Osteoblast (primary cell): ENCODE measurements around the gene PIP4K2A. TPM values are rescaled to one million over a fixed set of nuclear protein-coding genes. Genes with fewer than 3 reads are reported as not detected.

Experiments used
- DNase-seq: peaks from one replicate; pipeline ENCODE4 v3.0.0; 2011; ENCODE audit warnings: low spot score, mixed read lengths; ENCODE audit not compliant: insufficient read length; ENCODE audit errors: missing footprints
- H2AFZ ChIP-seq: 2 replicates; pipeline ENCODE4 v1.6.0; 2011; ENCODE audit warnings: mild to moderate bottlenecking, low read length
- H3K27ac ChIP-seq: 2 replicates; pipeline ENCODE4 v1.5.1; 2011; ENCODE audit warnings: mild to moderate bottlenecking, low read depth, low read length, moderate library complexity
- H3K27me3 ChIP-seq: 2 replicates; pipeline ENCODE4 v1.6.0; 2012; ENCODE audit warnings: mild to moderate bottlenecking, control low read depth, inconsistent platforms, low read length, moderate library complexity; ENCODE audit not compliant: insufficient read depth
- H3K36me3 ChIP-seq: 2 replicates; pipeline ENCODE4 v1.5.1; 2011; ENCODE audit warnings: mild to moderate bottlenecking, low read length, control low read depth, moderate library complexity; ENCODE audit not compliant: insufficient read depth
- H3K4me1 ChIP-seq: 2 replicates; pipeline ENCODE4 v1.5.1; 2011; ENCODE audit warnings: mild to moderate bottlenecking, low read length, control low read depth, moderate library complexity; ENCODE audit not compliant: insufficient read depth
- H3K4me2 ChIP-seq: 2 replicates; pipeline ENCODE4 v1.6.0; 2011; ENCODE audit warnings: mild to moderate bottlenecking, low read length; ENCODE audit not compliant: insufficient read depth
- H3K4me3 ChIP-seq: fragments of 200-600 bp; sonication (generic); 3 replicates; pipeline ENCODE4 v1.5.1; 2012; ENCODE audit warnings: mild to moderate bottlenecking, low read length, inconsistent platforms; ENCODE audit not compliant: insufficient read depth
- H3K79me2 ChIP-seq: 2 replicates; pipeline ENCODE4 v1.6.0; 2012; ENCODE audit warnings: mild to moderate bottlenecking, low read length, control low read depth, inconsistent platforms; ENCODE audit not compliant: insufficient read depth
- H3K9me3 ChIP-seq: 2 replicates; pipeline ENCODE4 v1.5.1; 2011; ENCODE audit warnings: low read depth, low read length, control low read depth
- H4K20me1 ChIP-seq: 2 replicates; pipeline ENCODE4 v1.6.0; 2012; ENCODE audit warnings: mild to moderate bottlenecking, low read length, control low read depth; ENCODE audit not compliant: insufficient read depth
- CTCF ChIP-seq: IDR thresholded peaks from 2 replicates; pipeline ENCODE4 v1.5.1; 2011; ENCODE audit warnings: mild to moderate bottlenecking, low read depth, low read length, moderate library complexity; ENCODE audit errors: extremely low read depth
- total RNA-seq: library from RNA; depleted of rRNA; stranded (reverse); fragments of >200 nt; gene quantifications from 2 replicates; pipeline ENCODE4 v1.2.3, GENCODE V29; 2012

Gene PIP4K2A
- total RNA-seq, 1 donor, result 68.8 TPM

- H3K4me1 ChIP-seq, result no peaks in the 10 kb centered on the region
- no peaks in the 10 kb centered on the region for H4K20me1 ChIP-seq
- no peak overlapping the region for H3K4me2 ChIP-seq
- H3K4me3 ChIP-seq, result no peak overlapping the region
- H3K27ac ChIP-seq, result no peak overlapping the region
- H3K79me2 ChIP-seq, result peaks cover 43% of the 10 kb centered on the region
- H3K27me3 ChIP-seq, result no peaks in the 10 kb centered on the region
- DNase-seq, result no peak
- no peak overlapping the region for H2AFZ ChIP-seq
- no peaks in the 10 kb centered on the region for H3K36me3 ChIP-seq
- no peaks in the 10 kb centered on the region for H3K9me3 ChIP-seq
- no peak for TF ChIP-seq CTCF
Measured at GRCh38 chr10:22640359-22640758, 74.0 kb downstream of the PIP4K2A start.

DNA sequence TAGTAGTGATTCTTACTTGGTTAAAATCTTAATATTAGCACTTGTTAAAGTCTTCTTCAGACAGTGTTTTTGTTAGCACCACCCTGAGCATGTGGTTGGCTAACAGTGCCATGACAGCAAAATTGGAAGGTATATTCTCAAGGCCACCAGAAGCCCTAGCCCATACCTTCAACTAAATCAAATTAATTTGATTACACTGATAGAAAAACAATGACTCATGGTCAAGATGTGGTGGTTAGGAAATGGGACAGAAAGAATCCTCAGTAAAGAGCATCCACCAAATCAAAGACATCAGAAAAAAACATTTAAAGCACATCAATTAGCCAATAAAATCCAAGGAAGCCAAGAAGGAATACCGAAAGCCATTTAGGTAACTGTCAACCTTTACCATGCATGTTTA lies 75.5 kb downstream of the PIP4K2A start:
- Histone ChIP-seq H3K4me3 (no peak overlapping the region), H2AFZ (no peak overlapping the region), H3K36me3 (no peaks in the 10 kb centered on the region), H3K27me3 (no peaks in the 10 kb centered on the region), H3K9me3 (no peaks in the 10 kb centered on the region), H3K79me2 (peaks cover 41% of the 10 kb centered on the region), H3K4me1 (no peaks in the 10 kb centered on the region), H3K27ac (no peak overlapping the region), H4K20me1 (no peaks in the 10 kb centered on the region), H3K4me2 (no peak overlapping the region)
- TF ChIP-seq CTCF, result no peak
- no peak for DNase-seq

GRCh38 chr10:22637491-22637890 lies 76.9 kb downstream of the PIP4K2A start:
- Histone ChIP-seq H3K79me2 (peaks cover 39% of the 10 kb centered on the region), H2AFZ (no peak overlapping the region), H4K20me1 (no peaks in the 10 kb centered on the region), H3K4me3 (no peak overlapping the region), H3K4me1 (no peaks in the 10 kb centered on the region), H3K27ac (no peak overlapping the region), H3K4me2 (no peak overlapping the region), H3K27me3 (no peaks in the 10 kb centered on the region), H3K36me3 (no peaks in the 10 kb centered on the region), H3K9me3 (no peaks in the 10 kb centered on the region)
- DNase-seq, result no peak
- no peak for TF ChIP-seq CTCF

DNA sequence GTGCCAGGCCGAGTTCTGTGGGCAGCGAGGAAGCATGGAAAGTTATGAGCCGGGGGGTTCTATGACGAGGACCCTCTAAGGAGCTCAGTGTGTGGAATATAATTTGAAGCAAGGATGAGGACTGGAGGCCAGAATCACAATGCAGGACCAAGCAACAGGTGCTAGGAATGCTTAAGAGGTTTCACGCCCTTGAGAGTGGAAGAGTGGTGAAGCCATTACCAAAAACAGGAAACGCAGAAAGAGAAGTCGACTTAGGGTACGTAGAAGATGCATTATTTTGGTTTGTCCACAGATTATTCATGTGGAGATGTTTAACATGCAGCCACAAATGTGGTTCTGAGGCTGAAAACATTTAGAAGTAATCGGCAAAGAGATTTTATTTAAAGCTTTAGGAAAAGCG lies 78.7 kb downstream of the PIP4K2A start:
- Histone ChIP-seq H2AFZ (no peak overlapping the region), H3K4me1 (no peaks in the 10 kb centered on the region), H3K27ac (no peak overlapping the region), H3K79me2 (peaks cover 45% of the 10 kb centered on the region), H3K9me3 (no peaks in the 10 kb centered on the region), H3K4me3 (no peak overlapping the region), H3K4me2 (no peak overlapping the region), H4K20me1 (peaks cover 3% of the 10 kb centered on the region), H3K36me3 (no peaks in the 10 kb centered on the region), H3K27me3 (no peaks in the 10 kb centered on the region)
- no peak for TF ChIP-seq CTCF
- DNase-seq, result no peak
